NCI-H345 treated with DMSO at 0.1 percent for 48 hours (cell line): ENCODE measurements around the gene ZNRF3.
"Not testable (repeated sequence)": the region's sequence is repeated elsewhere in the genome, so short reads cannot be mapped to it uniquely, and the experiment has no call there.

Experiments used
- DNase-seq: peaks from one replicate; lab custom pipeline; 2025; ENCODE audit not compliant: unreplicated experiment; lab: John Stamatoyannopoulos, UW

Gene ZNRF3

DNA sequence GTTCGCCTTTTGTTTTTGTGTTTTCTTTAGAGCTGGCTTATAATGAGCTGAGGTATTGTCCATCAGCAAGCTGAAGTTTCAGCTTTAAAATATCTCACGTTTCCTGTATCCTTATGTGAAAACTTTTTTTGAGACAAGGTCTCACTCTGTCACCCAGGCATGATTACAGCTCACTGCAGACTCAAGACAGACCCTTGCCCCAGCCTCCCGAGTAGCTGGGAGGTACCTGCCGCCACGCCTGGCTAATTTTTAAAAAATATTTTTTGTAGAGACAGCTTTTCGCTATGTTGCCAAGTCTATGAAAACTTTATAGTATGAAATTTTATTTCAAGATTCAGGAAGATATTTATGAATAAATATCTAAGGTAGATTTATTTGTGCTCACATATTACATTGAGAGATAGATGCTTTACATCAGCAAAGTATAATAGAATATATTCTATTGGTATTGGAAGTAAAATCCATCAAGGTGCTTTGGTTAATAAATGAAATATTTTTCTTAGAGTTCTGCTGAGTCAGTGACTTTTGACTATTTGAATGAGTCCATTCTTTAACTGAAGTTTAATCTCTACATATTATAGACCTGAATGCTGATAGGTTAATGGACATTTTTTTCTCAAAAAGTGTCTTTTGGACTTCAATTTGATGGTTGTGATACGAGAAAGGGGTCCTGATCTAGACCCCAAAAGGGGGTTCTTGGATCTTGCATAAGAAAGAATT lies 199.6 kb downstream of the ZNRF3 start:
- DNase-seq = no peak

GRCh38 chr22:29083576-29083932 lies 200.2 kb downstream of the ZNRF3 start:
- not testable (repeated sequence) for DNase-seq

DNA sequence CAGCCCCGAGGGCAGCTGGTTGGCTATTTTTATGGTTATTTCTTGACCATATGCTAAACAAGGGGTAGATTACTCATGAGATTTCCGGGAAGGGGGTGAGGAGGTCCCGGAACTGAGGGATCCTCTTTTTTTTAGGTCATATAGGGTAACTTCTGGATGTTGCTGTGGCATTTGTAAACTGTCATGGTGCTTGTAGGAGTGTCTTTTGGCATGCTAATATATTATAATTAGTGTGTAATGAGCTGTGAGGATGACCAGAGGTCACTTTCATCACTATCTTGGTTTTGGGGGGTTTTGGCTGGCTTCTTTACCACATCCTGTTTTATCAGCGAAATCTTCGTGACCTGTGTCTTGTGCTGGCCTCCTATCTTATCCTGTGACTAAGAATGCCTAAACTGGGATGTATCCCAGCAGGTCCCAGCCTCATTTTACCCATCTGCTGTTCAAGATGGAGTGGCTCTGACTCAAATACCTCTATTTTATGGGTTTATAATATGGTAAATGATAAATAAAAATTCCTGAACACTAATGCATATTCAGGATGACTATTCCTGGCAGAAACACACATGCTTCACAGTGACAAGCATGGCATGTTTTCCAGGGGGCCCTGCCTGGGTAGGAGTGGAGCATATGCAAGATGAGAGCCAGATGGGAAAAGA lies 200.7 kb downstream of the ZNRF3 start:
- no peak for DNase-seq

- DNase-seq = no peak
Observed at GRCh38 chr22:29087012-29087411, 203.6 kb downstream of the ZNRF3 start.

DNA sequence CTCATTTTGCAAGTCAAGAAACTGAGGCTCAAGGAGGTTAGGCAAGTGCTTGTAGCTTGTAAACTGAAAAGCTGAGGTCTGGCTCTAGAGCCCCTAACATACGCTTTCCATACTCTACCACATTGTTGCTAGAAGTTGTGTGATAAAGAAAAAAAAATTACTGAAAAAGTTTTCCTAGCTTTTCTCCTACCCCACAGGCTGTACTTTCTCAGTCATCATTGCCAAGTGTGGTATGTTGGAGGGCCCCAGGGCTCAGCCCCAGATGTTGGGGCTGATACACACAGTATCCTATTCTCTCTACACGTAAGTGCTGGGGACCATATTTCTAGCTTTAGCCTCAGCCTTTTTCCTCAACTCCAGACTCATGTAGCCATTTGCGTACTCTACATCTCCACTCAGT lies 205.4 kb downstream of the ZNRF3 start:
- no peak for DNase-seq

- DNase-seq = no peak
Observed at GRCh38 chr22:29089507-29089906, 206.1 kb downstream of the ZNRF3 start.

DNA sequence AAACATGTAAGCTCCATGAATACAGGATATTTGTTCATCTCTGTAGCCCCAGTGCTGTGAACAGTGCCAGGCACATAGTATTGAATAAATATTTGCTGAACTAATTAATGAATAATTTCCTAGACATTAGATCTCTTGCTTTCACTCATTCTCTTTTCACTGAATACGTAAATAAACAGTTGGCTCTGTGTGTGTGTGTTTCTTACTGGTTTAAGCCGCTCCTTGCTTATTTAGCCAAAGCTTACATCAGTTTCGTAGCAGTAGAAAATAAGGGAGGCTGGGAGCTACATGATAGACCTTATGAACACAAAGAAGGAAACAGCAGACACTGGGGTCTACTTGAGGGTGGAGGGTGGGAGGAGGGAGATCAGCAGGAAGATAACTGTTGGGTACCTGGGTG lies 206.7 kb downstream of the ZNRF3 start:
- no peak for DNase-seq

DNA sequence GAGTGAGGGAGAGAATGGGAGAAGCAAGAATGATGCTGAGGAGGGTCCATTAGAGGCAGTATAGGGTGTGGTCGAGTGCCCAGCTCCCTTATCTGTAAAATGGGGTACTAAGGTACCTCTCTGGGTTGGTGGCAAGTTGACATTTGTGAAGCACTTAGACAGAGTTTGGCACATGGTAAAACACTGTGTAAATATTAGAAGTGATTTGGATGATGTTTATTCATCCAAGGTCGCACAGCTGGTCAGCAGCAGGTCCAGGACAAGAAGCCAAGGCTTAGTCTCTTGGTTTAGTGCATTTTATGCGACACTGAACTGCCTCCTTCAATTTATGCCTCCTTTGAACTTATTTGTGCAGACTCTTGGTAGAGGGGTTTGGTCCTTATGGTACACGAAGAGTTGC lies 208.9 kb downstream of the ZNRF3 start:
- no peak for DNase-seq

DNA sequence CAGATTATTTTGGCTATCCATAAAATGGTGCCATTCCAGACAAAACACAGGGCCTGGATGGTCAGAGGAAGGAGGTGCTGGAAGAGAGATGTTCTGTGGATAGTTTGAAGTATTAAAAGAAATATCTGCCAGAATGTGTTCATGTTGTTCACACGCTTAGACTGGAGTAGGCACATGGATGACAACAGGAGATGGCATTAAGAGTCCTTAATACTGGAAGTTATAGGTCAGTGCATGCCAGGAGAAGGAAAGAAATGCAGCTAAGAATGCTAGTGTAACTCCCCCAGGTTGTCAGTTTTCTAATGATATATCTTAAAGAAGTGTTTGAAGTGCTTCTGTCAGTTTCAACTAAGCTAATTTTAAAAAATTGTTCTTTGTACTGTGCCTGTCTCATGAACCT lies 209.7 kb downstream of the ZNRF3 start:
- no peak for DNase-seq

DNA sequence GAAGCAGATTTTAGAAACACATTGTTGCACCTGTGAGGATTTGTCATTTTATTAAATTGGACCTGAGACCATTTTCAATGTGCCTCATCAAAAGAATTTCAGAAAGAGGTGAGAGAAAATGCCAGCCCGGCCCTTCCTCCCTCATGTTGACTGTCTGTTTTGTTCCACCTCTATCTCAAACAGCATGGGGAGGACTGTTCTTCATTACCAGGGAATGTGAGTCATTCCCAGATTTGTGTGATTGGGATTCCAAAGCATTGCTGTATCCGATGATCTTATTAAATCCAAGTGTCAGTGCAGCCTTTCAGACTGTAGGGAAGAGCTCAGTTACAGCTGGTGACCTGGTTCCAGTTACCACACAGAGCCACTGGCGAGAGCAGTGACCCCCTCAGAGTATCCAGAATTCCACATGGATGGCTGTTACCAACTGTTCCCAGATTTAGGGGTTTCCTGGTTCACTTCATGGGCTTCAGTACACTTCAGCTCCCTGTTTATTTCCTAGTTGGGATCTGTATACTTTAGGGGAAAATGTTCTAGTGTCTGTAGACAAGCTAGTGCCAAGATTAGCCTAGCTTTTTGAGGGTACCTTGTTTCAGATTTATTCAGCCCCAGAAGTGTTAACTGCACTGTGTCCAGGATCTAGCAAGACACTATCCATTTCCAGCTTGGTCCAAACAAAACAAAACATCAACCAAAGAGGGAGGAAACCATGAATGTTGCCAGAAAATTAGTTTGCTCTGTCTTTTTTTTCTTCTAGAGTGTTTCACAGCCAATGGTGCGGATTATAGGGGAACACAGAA lies 210.3 kb downstream of the ZNRF3 start:
- no peak for DNase-seq

GRCh38 chr22:29095459-29095858 lies 212.1 kb downstream of the ZNRF3 start:
- DNase-seq = no peak

DNA sequence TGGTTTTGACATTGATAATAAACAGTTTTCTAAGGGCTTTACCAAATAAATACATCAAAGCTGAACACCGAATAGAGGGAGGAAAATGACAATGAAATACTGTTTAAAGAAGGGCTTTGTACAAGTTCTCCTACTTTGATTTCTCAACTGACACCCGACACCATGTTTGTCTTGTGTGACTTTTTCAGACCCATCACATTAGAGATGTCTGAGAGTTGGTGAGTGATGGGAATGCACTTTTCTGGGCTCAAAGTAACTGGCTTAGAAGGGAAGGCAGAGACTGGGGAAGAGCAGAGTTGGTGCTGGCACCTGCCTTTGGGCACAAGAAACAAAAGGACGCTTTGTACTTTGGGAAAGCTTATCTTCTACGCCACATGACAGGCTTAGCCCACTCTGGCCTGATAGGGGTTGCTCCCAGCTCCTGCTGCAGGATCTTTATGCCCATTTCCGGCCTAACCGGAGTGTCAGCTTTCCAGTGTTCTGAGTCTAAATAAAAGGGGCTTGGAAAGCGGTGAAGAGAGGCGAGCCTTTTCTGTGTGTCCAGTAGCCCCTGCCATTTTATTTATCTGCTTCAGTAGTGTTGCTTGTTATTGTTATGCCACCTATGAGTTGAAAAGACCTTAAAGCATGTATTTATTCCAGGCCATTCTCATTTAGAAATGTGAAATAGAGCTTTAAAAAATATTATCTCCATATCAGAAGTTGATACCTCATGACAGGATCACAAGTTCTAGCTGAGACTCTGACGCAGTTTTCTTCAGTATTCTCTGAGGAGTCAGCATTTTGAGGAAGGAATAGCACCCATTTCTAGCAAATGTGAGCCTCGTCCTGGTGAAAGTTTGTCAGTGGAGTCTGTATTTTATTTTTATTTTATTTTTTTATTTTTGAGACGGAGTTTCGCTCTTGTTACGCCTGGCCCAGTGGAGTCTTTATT lies 213.6 kb downstream of the ZNRF3 start:
- no peak for DNase-seq

- no peak for DNase-seq
Observed at GRCh38 chr22:29098296-29098695, 214.9 kb downstream of the ZNRF3 start.

DNA sequence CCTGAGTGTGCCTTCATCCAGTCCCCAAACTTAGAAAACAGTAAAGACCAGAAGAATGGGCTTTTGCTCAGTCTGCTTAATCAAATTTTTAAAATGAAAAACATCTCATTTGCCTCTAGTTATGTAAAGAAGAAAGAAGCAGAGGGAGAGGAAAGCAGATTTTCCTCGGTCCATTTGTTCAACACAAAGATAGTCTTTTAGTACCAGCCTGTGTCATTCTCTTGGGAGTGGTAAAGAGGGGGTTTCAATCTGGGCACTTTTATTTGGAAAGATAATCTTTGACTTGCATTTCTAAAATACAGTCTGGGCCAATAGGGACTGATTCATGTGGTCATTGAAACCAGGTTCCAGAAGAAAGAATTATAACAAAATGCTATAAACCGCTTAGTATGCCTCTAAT lies 218.9 kb downstream of the ZNRF3 start:
- no peak for DNase-seq

- no peak for DNase-seq
Observed at GRCh38 chr22:29103121-29103520, 219.7 kb downstream of the ZNRF3 start.

DNA sequence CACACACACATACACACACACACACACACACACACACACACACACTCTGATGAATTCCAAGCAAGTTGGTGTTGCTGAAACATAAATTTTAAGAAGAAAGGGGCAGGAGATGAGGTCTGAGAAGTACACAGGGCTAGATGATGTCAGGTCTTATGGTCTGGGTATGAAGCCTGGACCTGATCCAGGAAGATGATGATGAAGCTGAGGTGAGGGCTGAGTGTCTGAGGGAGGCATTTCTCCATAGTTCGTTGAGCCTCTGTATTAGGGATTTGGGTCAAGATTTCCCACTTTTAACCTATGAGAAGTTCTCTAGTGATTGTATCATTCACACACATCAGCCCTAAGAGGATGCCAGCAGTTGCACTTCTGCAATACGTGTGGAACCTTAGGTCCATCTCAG lies 222.1 kb downstream of the ZNRF3 start:
- DNase-seq = no peak

DNA sequence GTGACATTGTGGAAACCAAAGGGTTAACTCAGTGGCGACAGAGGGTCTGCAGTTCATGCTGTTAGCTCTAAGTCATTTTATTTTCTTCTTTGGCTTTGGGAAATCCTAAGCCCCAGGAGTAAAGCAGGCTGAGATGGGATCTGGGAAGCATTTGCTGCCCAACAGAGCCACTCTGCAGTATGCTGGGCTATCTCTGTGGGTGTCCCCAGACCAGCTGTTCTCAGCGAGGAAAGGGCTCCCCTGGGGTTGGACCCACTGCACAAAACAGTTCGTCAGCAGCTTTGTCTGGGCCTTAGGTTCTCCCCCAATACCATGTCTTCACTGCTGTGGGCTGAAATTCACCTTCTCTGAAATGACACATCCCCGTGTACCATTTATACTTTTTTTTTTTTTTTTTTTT lies 223.5 kb downstream of the ZNRF3 start:
- no peak for DNase-seq
